ENCODE measurements around the gene INTS12.

INTS12 gene

GRCh38 chr4:105659190-105659589 is 49.3 kb downstream of the INTS12 start:
- no peak for ATAC-seq (ENCODE audit: low read depth)
- peaks cover 11% of the 10 kb centered on the region for H3K4me1 ChIP-seq (ENCODE audit: insufficient read depth, poor library complexity, severe bottlenecking)
- H3K36me3 ChIP-seq (ENCODE audit: low read depth), result no peaks in the 10 kb centered on the region
- H3K27me3 ChIP-seq (ENCODE audit: insufficient read depth, poor library complexity, severe bottlenecking), result no peaks in the 10 kb centered on the region
- TF ChIP-seq, protein P1, sequence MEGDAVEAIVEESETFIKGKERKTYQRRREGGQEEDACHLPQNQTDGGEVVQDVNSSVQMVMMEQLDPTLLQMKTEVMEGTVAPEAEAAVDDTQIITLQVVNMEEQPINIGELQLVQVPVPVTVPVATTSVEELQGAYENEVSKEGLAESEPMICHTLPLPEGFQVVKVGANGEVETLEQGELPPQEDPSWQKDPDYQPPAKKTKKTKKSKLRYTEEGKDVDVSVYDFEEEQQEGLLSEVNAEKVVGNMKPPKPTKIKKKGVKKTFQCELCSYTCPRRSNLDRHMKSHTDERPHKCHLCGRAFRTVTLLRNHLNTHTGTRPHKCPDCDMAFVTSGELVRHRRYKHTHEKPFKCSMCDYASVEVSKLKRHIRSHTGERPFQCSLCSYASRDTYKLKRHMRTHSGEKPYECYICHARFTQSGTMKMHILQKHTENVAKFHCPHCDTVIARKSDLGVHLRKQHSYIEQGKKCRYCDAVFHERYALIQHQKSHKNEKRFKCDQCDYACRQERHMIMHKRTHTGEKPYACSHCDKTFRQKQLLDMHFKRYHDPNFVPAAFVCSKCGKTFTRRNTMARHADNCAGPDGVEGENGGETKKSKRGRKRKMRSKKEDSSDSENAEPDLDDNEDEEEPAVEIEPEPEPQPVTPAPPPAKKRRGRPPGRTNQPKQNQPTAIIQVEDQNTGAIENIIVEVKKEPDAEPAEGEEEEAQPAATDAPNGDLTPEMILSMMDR (IDR thresholded peaks at IDR 0.05; ENCODE audit: poor library complexity, severe bottlenecking), result no peak
- no peak overlapping the region for H3K27ac ChIP-seq (ENCODE audit: poor library complexity, severe bottlenecking)
- no peak overlapping the region for H3K4me3 ChIP-seq (ENCODE audit: severe bottlenecking)
- no peak for DNase-seq (ENCODE audit: low spot score)
- H3K9me3 ChIP-seq (ENCODE audit: severe bottlenecking), result no peaks in the 10 kb centered on the region

DNA sequence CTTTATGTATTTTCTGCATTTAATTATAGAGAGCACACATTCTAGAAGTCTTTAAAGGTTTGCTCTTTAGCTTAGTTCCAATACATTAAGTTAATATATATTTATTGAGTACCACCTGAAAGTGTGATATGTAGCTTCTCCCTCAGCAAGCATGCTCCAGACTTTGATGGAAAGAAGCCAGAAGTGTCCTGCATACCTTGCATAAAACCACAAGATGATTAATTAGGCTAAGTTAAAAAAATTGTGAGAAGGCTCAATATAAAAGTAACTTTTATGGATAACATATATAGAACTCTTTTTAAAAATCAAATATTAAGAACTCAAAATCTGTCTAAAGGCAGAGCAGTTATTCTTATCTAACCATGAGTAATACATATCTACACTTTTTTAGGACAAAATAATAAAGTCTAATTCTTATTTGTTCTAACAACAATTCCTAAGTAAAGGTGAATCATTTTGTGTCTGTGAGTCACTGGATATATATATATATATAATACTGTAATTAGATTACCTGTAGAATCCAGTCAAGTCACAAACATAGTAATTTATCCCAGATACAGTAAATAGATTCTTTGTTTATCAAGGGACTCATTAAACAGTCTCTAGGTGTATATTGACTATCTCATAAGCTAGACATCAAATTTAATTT is 51.2 kb downstream of the INTS12 start:
- Histone ChIP-seq H3K27ac (ENCODE audit: poor library complexity, severe bottlenecking) (no peak overlapping the region), H3K36me3 (ENCODE audit: low read depth) (no peaks in the 10 kb centered on the region), H3K9me3 (ENCODE audit: severe bottlenecking) (no peaks in the 10 kb centered on the region), H3K4me1 (ENCODE audit: insufficient read depth, poor library complexity, severe bottlenecking) (peaks cover 11% of the 10 kb centered on the region), H3K27me3 (ENCODE audit: insufficient read depth, poor library complexity, severe bottlenecking) (no peaks in the 10 kb centered on the region), H3K4me3 (ENCODE audit: severe bottlenecking) (no peak overlapping the region)
- ATAC-seq (ENCODE audit: low read depth), result peak; percentile 77
- TF ChIP-seq, protein P1 (IDR thresholded peaks at IDR 0.05; ENCODE audit: poor library complexity, severe bottlenecking), result no peak
- DNase-seq (ENCODE audit: low spot score), result no peak

- no peaks in the 10 kb centered on the region for H3K36me3 ChIP-seq (ENCODE audit: low read depth)
- peaks cover 7% of the 10 kb centered on the region for H3K4me1 ChIP-seq (ENCODE audit: insufficient read depth, poor library complexity, severe bottlenecking)
- DNase-seq (ENCODE audit: low spot score) (no peak), ATAC-seq (ENCODE audit: low read depth) (no peak)
- TF ChIP-seq, protein P1 (IDR thresholded peaks at IDR 0.05; ENCODE audit: poor library complexity, severe bottlenecking), result no peak
- H3K4me3 ChIP-seq (ENCODE audit: severe bottlenecking), result no peak overlapping the region
- H3K27ac ChIP-seq (ENCODE audit: poor library complexity, severe bottlenecking), result no peak overlapping the region
- no peaks in the 10 kb centered on the region for H3K9me3 ChIP-seq (ENCODE audit: severe bottlenecking)
- no peaks in the 10 kb centered on the region for H3K27me3 ChIP-seq (ENCODE audit: insufficient read depth, poor library complexity, severe bottlenecking)
Observed at GRCh38 chr4:105652286-105652888, 56.1 kb downstream of the INTS12 start.

DNA sequence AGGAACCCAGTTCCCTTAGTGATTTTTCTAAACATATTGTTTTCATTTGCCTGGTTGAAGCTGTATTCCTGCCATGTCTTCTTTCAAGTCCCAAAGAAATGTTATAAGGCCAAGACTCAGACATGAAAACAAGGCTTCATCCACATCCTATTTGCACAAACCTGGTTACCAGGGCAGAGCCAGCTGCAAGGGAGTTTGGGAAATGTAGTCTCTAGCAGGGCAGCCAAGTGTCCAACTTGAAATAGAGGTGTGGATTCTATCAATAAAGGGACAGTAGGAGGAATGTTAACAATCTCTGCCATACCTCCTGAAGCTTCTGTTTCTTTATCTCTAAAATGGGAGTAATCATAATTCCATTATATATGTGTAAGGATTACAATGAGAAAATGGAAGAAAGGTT is 56.6 kb downstream of the INTS12 start:
- no peak for DNase-seq (ENCODE audit: low spot score)
- Histone ChIP-seq H3K27me3 (ENCODE audit: insufficient read depth, poor library complexity, severe bottlenecking) (no peaks in the 10 kb centered on the region), H3K4me1 (ENCODE audit: insufficient read depth, poor library complexity, severe bottlenecking) (peaks cover 2% of the 10 kb centered on the region), H3K36me3 (ENCODE audit: low read depth) (no peaks in the 10 kb centered on the region), H3K9me3 (ENCODE audit: severe bottlenecking) (no peaks in the 10 kb centered on the region), H3K4me3 (ENCODE audit: severe bottlenecking) (no peak overlapping the region), H3K27ac (ENCODE audit: poor library complexity, severe bottlenecking) (no peak overlapping the region)
- TF ChIP-seq, protein P1 (IDR thresholded peaks at IDR 0.05; ENCODE audit: poor library complexity, severe bottlenecking), result no peak
- no peak for ATAC-seq (ENCODE audit: low read depth)

GRCh38 chr4:105650190-105650589 is 58.3 kb downstream of the INTS12 start:
- TF ChIP-seq, protein P1 (IDR thresholded peaks at IDR 0.05; ENCODE audit: poor library complexity, severe bottlenecking), result no peak

More at GRCh38 chr4:105650190-105650589, 58.3 kb downstream of the INTS12 start:
- Histone ChIP-seq H3K4me1 (ENCODE audit: insufficient read depth, poor library complexity, severe bottlenecking) (no peaks in the 10 kb centered on the region), H3K4me3 (ENCODE audit: severe bottlenecking) (no peak overlapping the region), H3K27me3 (ENCODE audit: insufficient read depth, poor library complexity, severe bottlenecking) (no peaks in the 10 kb centered on the region), H3K27ac (ENCODE audit: poor library complexity, severe bottlenecking) (no peak overlapping the region), H3K9me3 (ENCODE audit: severe bottlenecking) (no peaks in the 10 kb centered on the region), H3K36me3 (ENCODE audit: low read depth) (no peaks in the 10 kb centered on the region)
- ATAC-seq (ENCODE audit: low read depth) (no peak), DNase-seq (ENCODE audit: low spot score) (no peak)
